HG03378 (cell line): ENCODE data around the gene EPHA2.
"Not testable (repeated sequence)": the region's sequence is repeated elsewhere in the genome, so short reads cannot be mapped to it uniquely, and the experiment has no call there.

Experiments used
- ATAC-seq: cut with Tn5 transposase; IDR thresholded peaks from one replicate; pipeline ENCODE4 v1.9.1; 2021; ENCODE audit warnings: mild to moderate bottlenecking, moderate library complexity; ENCODE audit not compliant: unreplicated experiment

EPHA2 gene

GRCh38 chr1:16168622-16169360 is 12.9 kb upstream of the EPHA2 start:
- no peak for ATAC-seq

- not testable (repeated sequence) for ATAC-seq
Measured at GRCh38 chr1:16168144-16168495, 12.3 kb upstream of the EPHA2 start.

GRCh38 chr1:16167331-16168143 is 11.7 kb upstream of the EPHA2 start:
- ATAC-seq, result no peak

- no peak for ATAC-seq
Measured at GRCh38 chr1:16166117-16166516, 10.2 kb upstream of the EPHA2 start.

GRCh38 chr1:16165548-16165947 is 9.7 kb upstream of the EPHA2 start:
- ATAC-seq, result no peak

GRCh38 chr1:16165073-16165364 is 9.2 kb upstream of the EPHA2 start:
- ATAC-seq, result no peak

GRCh38 chr1:16164213-16165072 is 8.6 kb upstream of the EPHA2 start:
- ATAC-seq, result no peak

GRCh38 chr1:16163608-16164212 is 7.8 kb upstream of the EPHA2 start:
- ATAC-seq, result not testable (repeated sequence)

GRCh38 chr1:16162163-16162822 is 6.4 kb upstream of the EPHA2 start:
- no peak for ATAC-seq

GRCh38 chr1:16161717-16162116 is 5.8 kb upstream of the EPHA2 start:
- ATAC-seq, result no peak

- ATAC-seq, result no peak
Measured at GRCh38 chr1:16158993-16159831, 3.3 kb upstream of the EPHA2 start.

- no peak for ATAC-seq
Measured at GRCh38 chr1:16158025-16158424, 2.2 kb upstream of the EPHA2 start.

GRCh38 chr1:16156848-16157495 is 1.1 kb upstream of the EPHA2 start:
- no peak for ATAC-seq

- ATAC-seq, result no peak
Measured at GRCh38 chr1:16153999-16154673, 1.7 kb downstream of the EPHA2 start.

GRCh38 chr1:16153096-16153998 is 2.5 kb downstream of the EPHA2 start:
- ATAC-seq, result no peak

GRCh38 chr1:16152481-16153087 is 3.3 kb downstream of the EPHA2 start:
- no peak for ATAC-seq

- ATAC-seq, result no peak
Measured at GRCh38 chr1:16151995-16152384, 3.9 kb downstream of the EPHA2 start.
